Common myeloid progenitor, CD34-positive (primary cell): ENCODE data around the gene SPOP.

Experiments
- CTCF ChIA-PET: fragments of 350-600 bp; sonication (Branson Sonifier 250); formaldehyde crosslinking; loops from one replicate; lab custom pipeline; 2021; ENCODE audit warnings: antibody characterized with exemption; lab: Charles Lee
- POLR2A ChIA-PET: fragments of 350-600 bp; sonication (Branson Sonifier 250); formaldehyde crosslinking; loops from one replicate; lab custom pipeline; 2021; ENCODE audit warnings: antibody characterized with exemption; lab: Charles Lee
- DNase-seq, 3 donors: peaks; one replicate each; pipeline versions ENCODE4 v3.0.0 to v3.0.0-alpha.2; 2013
- H3K27ac ChIP-seq, 2 experiments: 1 replicate in 1 of 2; 2 replicates in 1 of 2; pipeline ENCODE4 v1.7.0; 2013; ENCODE audit warnings: inconsistent platforms in 2 of 2, low read length in 2 of 2, mild to moderate bottlenecking in 2 of 2, low read depth in 1 of 2, moderate library complexity in 1 of 2; ENCODE audit not compliant: severe bottlenecking in 2 of 2, insufficient read depth in 1 of 2, poor library complexity in 1 of 2
- H3K27me3 ChIP-seq, 5 experiments: replicated peaks in 2 of 5; 1 replicate in 3 of 5; 2 replicates in 2 of 5; pipeline versions ENCODE4 v1.6.1 to v1.7.0; 2013; ENCODE audit warnings: low read length in 4 of 5, mild to moderate bottlenecking in 2 of 5, moderate library complexity in 2 of 5, inconsistent platforms in 1 of 5; ENCODE audit not compliant: insufficient read depth in 5 of 5, control insufficient read depth in 4 of 5
- H3K36me3 ChIP-seq, 4 experiments: 1 replicate in 2 of 4; 2 replicates in 2 of 4; pipeline versions ENCODE4 v1.6.1 to v1.7.0; 2013; ENCODE audit warnings: low read length in 3 of 4, control low read depth in 1 of 4, mild to moderate bottlenecking in 1 of 4; ENCODE audit not compliant: control insufficient read depth in 4 of 4, insufficient read depth in 4 of 4
- H3K4me1 ChIP-seq, 4 experiments: 1 replicate in 3 of 4; 2 replicates in 1 of 4; pipeline versions ENCODE4 v1.6.1 to v1.7.1; 2013; ENCODE audit warnings: low read length in 3 of 4, mild to moderate bottlenecking in 3 of 4, control low read depth in 1 of 4, inconsistent platforms in 1 of 4, moderate library complexity in 1 of 4; ENCODE audit not compliant: control insufficient read depth in 4 of 4, insufficient read depth in 4 of 4; ENCODE audit errors: control extremely low read depth in 1 of 4
- H3K4me3 ChIP-seq, 7 experiments: 1 replicate in 4 of 7; 2 replicates in 3 of 7; pipeline versions ENCODE4 v1.5.1 to v1.7.0; 2013; ENCODE audit warnings: mild to moderate bottlenecking in 7 of 7, low read length in 6 of 7, moderate library complexity in 6 of 7, inconsistent platforms in 2 of 7, low read depth in 2 of 7, control low read depth in 1 of 7; ENCODE audit not compliant: insufficient read depth in 4 of 7, control insufficient read depth in 1 of 7; ENCODE audit errors: extremely low read depth in 1 of 7
- H3K9me3 ChIP-seq, 5 experiments: 1 replicate in 4 of 5; 2 replicates in 1 of 5; pipeline versions ENCODE4 v1.6.1 to v1.7.1; 2013; ENCODE audit warnings: low read length in 4 of 5, mild to moderate bottlenecking in 2 of 5, inconsistent platforms in 1 of 5, low read depth in 1 of 5, moderate library complexity in 1 of 5; ENCODE audit not compliant: control insufficient read depth in 4 of 5, insufficient read depth in 2 of 5; ENCODE audit errors: control extremely low read depth in 1 of 5
- WGBS: methylation state at CpG from one replicate; pipeline ENCODE4 v1.1.5; 2013; ENCODE audit not compliant: insufficient coverage; 5-methylcytosine and 5-hydroxymethylcytosine counted together

SPOP gene

GRCh38 chr17:49582789-49583188, 95.1 kb downstream of the SPOP start:
- 99% methylated on average over 7 of the region's 8 CpGs for WGBS
- ChIA-PET POLR2A (no interaction called here), CTCF (interaction anchor here (1.2 kb wide), 3 partner anchors 12 to 112 kb away, joined by 3 to 6 read pairs (median 3); no protein-coding TSS in a partner anchor)
- H3K9me3 ChIP-seq: no peaks in the 10 kb centered on the region
- peaks cover 0 to 5% (median 2%) of the 10 kb centered on the region in 4 experiments for H3K4me1 ChIP-seq
- no peak for DNase-seq
- H3K4me3 ChIP-seq: no peak overlapping the region
- H3K27ac ChIP-seq: no peak overlapping the region
- H3K27me3 ChIP-seq: peaks cover 0 to 8% (median 1%) of the 10 kb centered on the region in 5 experiments
- no peaks in the 10 kb centered on the region for H3K36me3 ChIP-seq

GRCh38 chr17:49582055-49582722, 95.7 kb downstream of the SPOP start:
- Histone ChIP-seq H3K27me3 (peaks cover 0 to 14% (median 7%) of the 10 kb centered on the region in 5 experiments), H3K4me3 (no peak overlapping the region), H3K36me3 (no peaks in the 10 kb centered on the region), H3K9me3 (no peaks in the 10 kb centered on the region), H3K4me1 (no peaks in the 10 kb centered on the region), H3K27ac (no peak overlapping the region)
- WGBS: over 99% methylated on average over 12 of the region's 12 CpGs
- CTCF ChIA-PET: interaction anchor here (1.2 kb wide), 3 partner anchors 12 to 113 kb away, joined by 3 to 6 read pairs (median 3); no protein-coding TSS in a partner anchor
- DNase-seq: no peak
- POLR2A ChIA-PET: no interaction called here

GRCh38 chr17:49581648-49581998, 96.3 kb downstream of the SPOP start:
- Histone ChIP-seq H3K36me3 (no peaks in the 10 kb centered on the region), H3K27me3 (peaks cover 0 to 20% (median 11%) of the 10 kb centered on the region in 5 experiments), H3K4me3 (no peak overlapping the region), H3K4me1 (peaks cover 0 to 6% (median 5%) of the 10 kb centered on the region in 4 experiments), H3K9me3 (no peaks in the 10 kb centered on the region), H3K27ac (no peak overlapping the region)
- 94% methylated on average over 3 of the region's 6 CpGs for WGBS
- ChIA-PET CTCF (interaction anchor here (1.1 to 1.2 kb wide), 2 partner anchors 11 to 114 kb away, joined by 3 to 6 read pairs; no protein-coding TSS in a partner anchor), POLR2A (no interaction called here)
- DNase-seq: no peak

GRCh38 chr17:49580981-49581647, 96.8 kb downstream of the SPOP start:
- 88% methylated on average over 10 of the region's 12 CpGs for WGBS
- POLR2A ChIA-PET: no interaction called here
- CTCF ChIA-PET: interaction anchor here (1.1 kb wide), 1 partner anchor 10 kb away, joined by 3 read pairs; no protein-coding TSS in a partner anchor

DNA sequence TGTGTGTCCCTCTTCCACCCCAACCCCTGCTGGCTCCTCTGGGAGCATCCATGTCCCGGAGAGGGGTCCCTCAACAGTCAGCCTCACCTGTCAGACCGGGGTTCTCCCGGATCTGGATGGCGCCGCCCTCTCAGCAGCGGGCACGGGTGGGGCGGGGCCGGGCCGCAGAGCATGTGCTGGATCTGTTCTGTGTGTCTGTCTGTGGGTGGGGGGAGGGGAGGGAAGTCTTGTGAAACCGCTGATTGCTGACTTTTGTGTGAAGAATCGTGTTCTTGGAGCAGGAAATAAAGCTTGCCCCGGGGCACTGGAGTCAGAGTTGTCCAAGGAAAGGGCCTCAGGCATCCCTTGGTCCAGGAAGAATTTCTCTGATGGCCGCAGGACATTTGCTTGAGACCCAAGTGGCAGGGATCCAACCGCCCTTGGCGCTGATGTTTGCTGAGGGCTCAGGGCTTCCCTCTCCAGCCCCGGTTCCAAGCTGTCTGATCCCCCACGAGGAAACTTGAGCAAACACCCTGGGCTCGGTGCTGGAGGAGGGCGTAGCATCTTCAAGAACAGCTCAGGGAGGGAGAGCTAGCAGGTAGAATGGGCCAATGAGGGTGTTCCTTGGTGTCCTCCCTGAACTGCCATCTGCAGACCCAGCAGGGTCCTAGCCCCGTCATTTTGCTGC, 97.7 kb downstream of the SPOP start:
- H3K4me1 ChIP-seq: peaks cover 0 to 17% (median 17%) of the 10 kb centered on the region in 4 experiments
- WGBS: 99% methylated on average over 10 of the region's 21 CpGs
- H3K36me3 ChIP-seq: no peaks in the 10 kb centered on the region
- no peak for DNase-seq
- H3K27ac ChIP-seq: no peak overlapping the region
- POLR2A ChIA-PET: no interaction called here
- no peak overlapping the region for H3K4me3 ChIP-seq
- no peaks in the 10 kb centered on the region for H3K9me3 ChIP-seq
- H3K27me3 ChIP-seq: peaks cover 0 to 29% (median 11%) of the 10 kb centered on the region in 5 experiments
- CTCF ChIA-PET: interaction anchor here (0.8 to 0.9 kb wide), 2 partner anchors 12 to 123 kb away, joined by 3 read pairs; no protein-coding TSS in a partner anchor

More at GRCh38 chr17:49580981-49581647, 96.8 kb downstream of the SPOP start:
- no peak for DNase-seq
- Histone ChIP-seq H3K4me3 (no peak overlapping the region), H3K27me3 (peaks cover 0 to 25% (median 11%) of the 10 kb centered on the region in 5 experiments), H3K9me3 (no peaks in the 10 kb centered on the region), H3K36me3 (no peaks in the 10 kb centered on the region), H3K27ac (no peak overlapping the region), H3K4me1 (peaks cover 0 to 11% (median 10%) of the 10 kb centered on the region in 4 experiments)

DNA sequence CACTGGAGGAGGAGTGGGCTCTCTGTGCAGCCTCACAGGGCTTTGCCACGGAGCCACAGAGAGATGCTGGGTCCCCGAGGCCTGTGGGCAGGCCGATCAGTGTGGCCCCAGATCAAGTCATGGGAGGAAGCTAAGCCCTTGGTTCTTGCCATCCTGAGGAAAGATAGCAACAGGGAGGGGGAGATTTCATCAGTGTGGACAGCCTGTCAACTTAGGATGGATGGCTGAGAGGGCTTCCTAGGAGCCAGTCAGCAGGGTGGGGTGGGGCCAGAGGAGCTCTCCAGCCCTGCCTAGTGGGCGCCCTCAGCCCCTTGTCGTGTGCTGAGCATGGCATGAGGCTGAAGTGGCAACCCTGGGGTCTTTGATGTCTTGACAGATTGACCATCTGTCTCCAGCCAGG, 98.4 kb downstream of the SPOP start:
- H3K27ac ChIP-seq: no peak overlapping the region
- H3K36me3 ChIP-seq: no peaks in the 10 kb centered on the region
- WGBS: 98% methylated on average over 5 of the region's 5 CpGs
- H3K27me3 ChIP-seq: peaks cover 0 to 36% (median 15%) of the 10 kb centered on the region in 5 experiments
- peaks cover 0 to 18% (median 17%) of the 10 kb centered on the region in 4 experiments for H3K4me1 ChIP-seq
- no peak overlapping the region for H3K4me3 ChIP-seq
- ChIA-PET CTCF (interaction anchor here (0.8 to 1.9 kb wide), 3 partner anchors 9 to 123 kb away, joined by 3 to 8 read pairs (median 3); no protein-coding TSS in a partner anchor), POLR2A (no interaction called here)
- no peaks in the 10 kb centered on the region for H3K9me3 ChIP-seq
- DNase-seq: no peak
